ENCODE results near the gene GTPBP4.

DNA sequence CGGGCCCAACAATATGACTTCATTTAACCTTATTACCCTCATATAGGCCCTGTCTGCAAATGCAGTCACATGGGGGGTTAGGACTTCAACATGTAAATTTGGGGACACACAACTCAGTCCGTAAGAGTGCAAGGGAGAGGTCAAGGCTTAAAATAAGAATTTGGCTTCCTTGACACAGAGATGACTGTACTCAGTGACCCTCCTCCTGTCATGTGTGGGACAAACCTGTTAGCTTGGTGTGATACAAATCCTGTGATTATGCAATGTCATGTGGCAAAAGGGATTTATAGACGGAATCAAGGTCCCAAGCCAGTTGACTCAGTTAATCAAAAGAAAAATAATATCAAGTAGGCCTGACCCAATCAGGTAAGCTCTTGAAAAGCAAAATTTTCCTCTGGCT lies 25.9 kb upstream of the GTPBP4 start:
- TF ChIP-seq, protein P1, sequence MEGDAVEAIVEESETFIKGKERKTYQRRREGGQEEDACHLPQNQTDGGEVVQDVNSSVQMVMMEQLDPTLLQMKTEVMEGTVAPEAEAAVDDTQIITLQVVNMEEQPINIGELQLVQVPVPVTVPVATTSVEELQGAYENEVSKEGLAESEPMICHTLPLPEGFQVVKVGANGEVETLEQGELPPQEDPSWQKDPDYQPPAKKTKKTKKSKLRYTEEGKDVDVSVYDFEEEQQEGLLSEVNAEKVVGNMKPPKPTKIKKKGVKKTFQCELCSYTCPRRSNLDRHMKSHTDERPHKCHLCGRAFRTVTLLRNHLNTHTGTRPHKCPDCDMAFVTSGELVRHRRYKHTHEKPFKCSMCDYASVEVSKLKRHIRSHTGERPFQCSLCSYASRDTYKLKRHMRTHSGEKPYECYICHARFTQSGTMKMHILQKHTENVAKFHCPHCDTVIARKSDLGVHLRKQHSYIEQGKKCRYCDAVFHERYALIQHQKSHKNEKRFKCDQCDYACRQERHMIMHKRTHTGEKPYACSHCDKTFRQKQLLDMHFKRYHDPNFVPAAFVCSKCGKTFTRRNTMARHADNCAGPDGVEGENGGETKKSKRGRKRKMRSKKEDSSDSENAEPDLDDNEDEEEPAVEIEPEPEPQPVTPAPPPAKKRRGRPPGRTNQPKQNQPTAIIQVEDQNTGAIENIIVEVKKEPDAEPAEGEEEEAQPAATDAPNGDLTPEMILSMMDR (IDR thresholded peaks at IDR 0.05; ENCODE audit: insufficient read depth, low read depth, low read length), result no peak
- no peak for TF ChIP-seq EZH2 (IDR thresholded peaks at IDR 0.05; ENCODE audit: insufficient read depth, low read length)
